NCI-H526 treated with DMSO at 0.1 percent for 48 hours (cell line): ENCODE data around the gene PSMD1.

Source experiments
- DNase-seq: peaks from one replicate; lab custom pipeline; 2025; lab: John Stamatoyannopoulos, UW

PSMD1 gene

GRCh38 chr2:231036131-231036530 lies 20.5 kb upstream of the PSMD1 start:
- no peak for DNase-seq

- no peak for DNase-seq
These were observed 20.0 kb upstream of the PSMD1 start for GRCh38 chr2:231036578-231037106.

- no peak for DNase-seq
These were observed 19.4 kb upstream of the PSMD1 start, which contains the start of gene C2orf72 for GRCh38 chr2:231037202-231037730. C2orf72 (plus strand) TSS chr2:231037523; CDS start chr2:231037566, 43 bp downstream.

GRCh38 chr2:231037731-231038482 lies 18.8 kb upstream of the PSMD1 start:
- DNase-seq = no peak

- no peak for DNase-seq
These were observed 18.0 kb upstream of the PSMD1 start for GRCh38 chr2:231038483-231039293.

GRCh38 chr2:231039294-231039664 lies 17.4 kb upstream of the PSMD1 start:
- DNase-seq = no peak

GRCh38 chr2:231039821-231040364 lies 16.8 kb upstream of the PSMD1 start:
- no peak for DNase-seq

GRCh38 chr2:231041061-231041689 lies 15.5 kb upstream of the PSMD1 start:
- no peak for DNase-seq

GRCh38 chr2:231043796-231044195 lies 12.9 kb upstream of the PSMD1 start:
- no peak for DNase-seq

GRCh38 chr2:231046916-231047273 lies 9.8 kb upstream of the PSMD1 start:
- DNase-seq = no peak

- no peak for DNase-seq
These were observed 9.3 kb upstream of the PSMD1 start for GRCh38 chr2:231047274-231047922.

- no peak for DNase-seq
These were observed 8.4 kb upstream of the PSMD1 start for GRCh38 chr2:231047923-231048915.

GRCh38 chr2:231049286-231050017 lies 7.2 kb upstream of the PSMD1 start:
- no peak for DNase-seq

GRCh38 chr2:231050018-231050901 lies 6.4 kb upstream of the PSMD1 start:
- peak; percentile 48 for DNase-seq

- no peak for DNase-seq
These were observed 5.6 kb upstream of the PSMD1 start for GRCh38 chr2:231051116-231051515.

- DNase-seq = peak; percentile 60
These were observed 3.9 kb upstream of the PSMD1 start for GRCh38 chr2:231052494-231053451.

GRCh38 chr2:231053846-231054245 lies 2.8 kb upstream of the PSMD1 start:
- DNase-seq = no peak
